Left cardiac atrium (tissue), 4 donors: ENCODE data around the gene WDTC1. TPM values are rescaled to one million over a fixed set of nuclear protein-coding genes. Genes with fewer than 3 reads are reported as not detected.
"Not testable (repeated sequence)": the region's sequence is repeated elsewhere in the genome, so short reads cannot be mapped to it uniquely, and the experiment has no call there.

Source experiments
- ATAC-seq, 2 donors: fragments of 200-7000 bp; cut with Tn5 transposase; one replicate each; pipeline ENCODE4 v1.9.1; 2020; ENCODE audit warnings: mild to moderate bottlenecking in 2 of 2, moderate library complexity in 2 of 2
- DNase-seq: peaks from one replicate; pipeline ENCODE4 v3.0.0-alpha.2; 2020
- intact Hi-C, 2 donors: fragments of 100-400 bp; cut with DNase I; formaldehyde crosslinking; loops; one replicate each; pipeline versions ENCODE4 v1.14.1 to v1.15.1; 2022 to 2023
- long read RNA-seq: library from polyadenylated mRNA; unstranded; transcript quantifications from one replicate; pipeline ENCODE4 v2.0.0, GENCODE V29; 2021
- total RNA-seq, 2 donors: library from RNA; stranded (reverse); fragmentation: NEBNext Ultra II Directional; extraction: Animal tissue kit (Norgen Biotek cat#: 25700); gene quantifications; one replicate each; pipeline ENCODE4 v1.2.1, GENCODE V29; 2021
- donor health status: DM: no; HTN: yes; CAD: no.
- donor health status: DM: no; HTN: yes; CAD: no; lungs with severe emphysema.
- donor health status: DM: yes; HTN: yes; CAD: no.
- donor health status: Dilated cardiomyopathy.

The WDTC1 gene
- total RNA-seq, result 10 to 100 TPM; 50.6 to 54.2 TPM
- long read RNA-seq, partial matches to known transcripts, result 0 of 1 reads
- long read RNA-seq, other reads (novel, unspliced or antisense), result 1 of 1 reads

- DNase-seq (peak; percentile 99), ATAC-seq (peak; percentile 97 to 98)
- intact Hi-C loops, result no loop called here
Observed at GRCh38 chr1:27234049-27234882, at the start of gene WDTC1. TSS of gene WDTC1 (plus strand) at chr1:27234632. CDS start at chr1:27261055, 26,423 bp downstream.

GRCh38 chr1:27184665-27185064 lies 49.8 kb upstream of the WDTC1 start:
- DNase-seq, intact Hi-C loops: not testable (repeated sequence)

GRCh38 chr1:27192039-27192529 lies 42.3 kb upstream of the WDTC1 start:
- DNase-seq, result no peak
- intact Hi-C loops, result no loop called here
- ATAC-seq, result peak in 1 of 2 donors; percentile 41

More at GRCh38 chr1:27184665-27185064, 49.8 kb upstream of the WDTC1 start:
- ATAC-seq, result not testable (repeated sequence)

GRCh38 chr1:27193194-27193593 lies 41.2 kb upstream of the WDTC1 start:
- ATAC-seq (no peak), DNase-seq (no peak)
- intact Hi-C loops, result no loop called here

- DNase-seq, result no peak
- ATAC-seq, result no peak
- intact Hi-C loops, result loop anchor here in 1 of 2 donors (5.0 kb wide), 1 partner anchor 39 kb away; no protein-coding TSS in a partner anchor
Observed at GRCh38 chr1:27201295-27201694, 33.1 kb upstream of the WDTC1 start.

GRCh38 chr1:27203946-27204345 lies 30.5 kb upstream of the WDTC1 start:
- DNase-seq (no peak), ATAC-seq (no peak)
- intact Hi-C loops, result loop anchor here in 1 of 2 donors (5.0 kb wide), 1 partner anchor 42 kb away; no protein-coding TSS in a partner anchor

- intact Hi-C loops, result not testable (repeated sequence)
Observed at GRCh38 chr1:27207238-27207637, 27.2 kb upstream of the WDTC1 start.

GRCh38 chr1:27208143-27208850 lies 26.1 kb upstream of the WDTC1 start:
- DNase-seq, ATAC-seq, intact Hi-C loops: not testable (repeated sequence)

More at GRCh38 chr1:27207238-27207637, 27.2 kb upstream of the WDTC1 start:
- ATAC-seq, DNase-seq: not testable (repeated sequence)

- DNase-seq (no peak), ATAC-seq (no peak)
- intact Hi-C loops, result no loop called here
Observed at GRCh38 chr1:27216466-27216865, 18.0 kb upstream of the WDTC1 start.

GRCh38 chr1:27217401-27217800 lies 17.0 kb upstream of the WDTC1 start:
- DNase-seq (no peak), ATAC-seq (no peak)
- intact Hi-C loops, result no loop called here

- ATAC-seq (no peak), DNase-seq (no peak)
- intact Hi-C loops, result no loop called here
Observed at GRCh38 chr1:27218736-27219135, 15.7 kb upstream of the WDTC1 start.

GRCh38 chr1:27220096-27220495 lies 14.3 kb upstream of the WDTC1 start:
- no peak for ATAC-seq
- intact Hi-C loops, result no loop called here
- no peak for DNase-seq

GRCh38 chr1:27220702-27221497 lies 13.5 kb upstream of the WDTC1 start:
- DNase-seq, ATAC-seq, intact Hi-C loops: not testable (repeated sequence)

- intact Hi-C loops, result no loop called here
- no peak for ATAC-seq
- DNase-seq, result no peak
Observed at GRCh38 chr1:27225621-27226020, 8.8 kb upstream of the WDTC1 start.

GRCh38 chr1:27227765-27228164 lies 6.7 kb upstream of the WDTC1 start:
- ATAC-seq (no peak), DNase-seq (no peak)
- intact Hi-C loops, result no loop called here

GRCh38 chr1:27233667-27234048 lies 774 bp upstream of the WDTC1 start:
- DNase-seq (no peak), ATAC-seq (peak in 1 of 2 donors; percentile 0)
- intact Hi-C loops, result no loop called here

GRCh38 chr1:27235827-27236226 lies 1.4 kb downstream of the WDTC1 start:
- no peak for ATAC-seq
- intact Hi-C loops, result no loop called here
- no peak for DNase-seq

- DNase-seq (no peak), ATAC-seq (no peak)
- intact Hi-C loops, result no loop called here
Observed at GRCh38 chr1:27237112-27237511, 2.7 kb downstream of the WDTC1 start.

GRCh38 chr1:27238032-27238431 lies 3.6 kb downstream of the WDTC1 start:
- ATAC-seq (no peak), DNase-seq (no peak)
- intact Hi-C loops, result no loop called here
